K562 (cell line): ENCODE data around the gene WNT3. TPM values are rescaled to one million over a fixed set of nuclear protein-coding genes. Genes with fewer than 3 reads are reported as not detected.

ENCODE experiments used
- ATF7 ChIP-seq: fragments of 450-650 bp; IDR thresholded peaks from 2 replicates; pipeline ENCODE4 v1.7.1; 2014; ENCODE audit warnings: mild to moderate bottlenecking, moderate library complexity
- ERF ChIP-seq: fragments of 450-650 bp; formaldehyde crosslinking; IDR thresholded peaks from 2 replicates; pipeline ENCODE4 v1.4.0; 2020; ENCODE audit warnings: mild to moderate bottlenecking, mixed read lengths
- GATAD2A ChIP-seq: fragments of 450-650 bp; IDR thresholded peaks from 2 replicates; pipeline ENCODE4 v1.6.1; 2017
- HNRNPH1 ChIP-seq: fragments of 200-400 bp; formaldehyde crosslinking; optimal IDR thresholded peaks from 2 replicates; pipeline ENCODE3; 2017; ENCODE audit warnings: low read depth, mild to moderate bottlenecking, low read length, moderate library complexity
- NRF1 ChIP-seq, 2 experiments: fragments of 450-650 bp; IDR thresholded peaks in 1 of 2; conservative IDR thresholded peaks in 1 of 2; 2 replicates each; pipeline ENCODE4 v1.6.1; 2014; ENCODE audit warnings: mild to moderate bottlenecking in 2 of 2
- RBM14 ChIP-seq: fragments of 200-400 bp; formaldehyde crosslinking; IDR thresholded peaks from 2 replicates; pipeline ENCODE4 v1.6.1; 2018; ENCODE audit warnings: low read depth, mild to moderate bottlenecking, low read length, moderate library complexity, borderline replicate concordance; ENCODE audit not compliant: insufficient read depth
- SMAD4 ChIP-seq: fragments of 250-450 bp; sonication (Bioruptor Pico); conservative IDR thresholded peaks from 2 replicates; pipeline ENCODE4 v1.8.0; 2021; ENCODE audit warnings: inconsistent platforms, mild to moderate bottlenecking, moderate library complexity
- TAF7 ChIP-seq: fragments of 450-650 bp; IDR thresholded peaks from 2 replicates; pipeline ENCODE4 v1.6.1; 2016; ENCODE audit warnings: missing genetic modification characterization, missing compliant biosample characterization
- TBL1XR1 ChIP-seq, 2 experiments: IDR thresholded peaks; 2 replicates each; pipeline ENCODE4 v1.6.1; 2012; ENCODE audit warnings: improper control_type of control experiment in 2 of 2, low read length in 2 of 2, mild to moderate bottlenecking in 1 of 2
- TCF7 ChIP-seq: sonication (generic); IDR thresholded peaks from 2 replicates; pipeline ENCODE4 v1.6.1; 2016; ENCODE audit warnings: antibody characterized with exemption, borderline replicate concordance
- TGIF2 ChIP-seq: sonication (generic); formaldehyde crosslinking; IDR thresholded peaks from 2 replicates; pipeline ENCODE4 v1.8.1; 2022; ENCODE audit warnings: mild to moderate bottlenecking, missing genetic modification reagents, moderate library complexity
- ZBTB7A ChIP-seq: IDR thresholded peaks from 2 replicates; pipeline ENCODE4 v1.6.1; 2011; ENCODE audit warnings: low read depth, mild to moderate bottlenecking, low read length, moderate library complexity, borderline replicate concordance; ENCODE audit not compliant: control insufficient read depth
- ZFX ChIP-seq: sonication (generic); formaldehyde crosslinking; IDR thresholded peaks from 2 replicates; pipeline ENCODE4 v1.8.0; 2022; ENCODE audit warnings: mild to moderate bottlenecking, missing genetic modification reagents, moderate library complexity
- ZNF644 ChIP-seq: fragments of 200-800 bp; sonication (Bioruptor generic); IDR thresholded peaks from 2 replicates; pipeline ENCODE4 v1.6.1; 2016; ENCODE audit warnings: low read depth, missing genetic modification characterization, missing compliant biosample characterization
- ZNF695 ChIP-seq: fragments of 450-650 bp; formaldehyde crosslinking; IDR thresholded peaks from 2 replicates; pipeline ENCODE4 v1.4.0; 2020; ENCODE audit warnings: mild to moderate bottlenecking, moderate library complexity
- polyA plus RNA-seq, 8 experiments: library from polyadenylated mRNA; depleted of rRNA in 4 of 8; stranded (reverse) in 5 of 8; unstranded in 3 of 8; fragments of >200 nt; fragmentation: Nextera tagmentation in 2 of 8; fragmentation: Illumina TruSeq in 1 of 8; extraction: Ambion mirVana in 2 of 8; extraction: Trizol in 1 of 8; gene quantifications; 2 replicates each; pipeline versions ENCODE4 v1.2.1 to v1.2.3, GENCODE V29; 2011 to 2014; ENCODE audit warnings: inconsistent platforms in 1 of 8, missing spikeins in 1 of 8
- total RNA-seq, 7 experiments: library from RNA; depleted of rRNA in 6 of 7; stranded (reverse); fragments of >200 nt in 6 of 7; fragmentation: Illumina TruSeq in 2 of 7; extraction: Trizol in 2 of 7; gene quantifications; 2 replicates each; pipeline versions ENCODE4 v1.2.1 to v1.2.3, GENCODE V29; 2011 to 2021; ENCODE audit warnings: low replicate concordance in 1 of 7
- TF ChIP-seq, protein P1 (sequence below): fragments of 450-650 bp; IDR thresholded peaks from 2 replicates; pipeline ENCODE4 v1.6.1; 2017; ENCODE audit warnings: antibody characterized with exemption, mild to moderate bottlenecking
- TF ChIP-seq, protein P2 (sequence below): fragments of 250-450 bp; sonication (Bioruptor Pico); IDR thresholded peaks from 2 replicates; pipeline ENCODE4 v1.8.0; 2022; ENCODE audit warnings: inconsistent platforms, mild to moderate bottlenecking, moderate library complexity, borderline replicate concordance
- TF ChIP-seq, protein P3 (sequence below), 3 experiments: fragments of 200-800 bp in 1 of 3; sonication (Bioruptor generic) in 1 of 3; sonication (generic) in 1 of 3; formaldehyde crosslinking in 1 of 3; IDR thresholded peaks; 2 replicates each; pipeline versions ENCODE4 v1.6.1 to v1.8.0; 2016 to 2022; ENCODE audit warnings: mild to moderate bottlenecking in 2 of 3, missing compliant biosample characterization in 2 of 3, missing genetic modification characterization in 2 of 3, missing genetic modification reagents in 1 of 3
- TF ChIP-seq, protein P4 (sequence below): fragments of 450-650 bp; IDR thresholded peaks from 2 replicates; pipeline ENCODE4 v1.6.1; 2018; ENCODE audit warnings: mild to moderate bottlenecking, low read depth; ENCODE audit not compliant: partially characterized antibody

WNT3 gene
- total and polyA plus RNA-seq, 9 of the 15 experiments (the other 6 are each of a cell fraction or from before 2014, with no cell fraction given), result 1.5 to 6.1 (median 3.3) TPM

DNA sequence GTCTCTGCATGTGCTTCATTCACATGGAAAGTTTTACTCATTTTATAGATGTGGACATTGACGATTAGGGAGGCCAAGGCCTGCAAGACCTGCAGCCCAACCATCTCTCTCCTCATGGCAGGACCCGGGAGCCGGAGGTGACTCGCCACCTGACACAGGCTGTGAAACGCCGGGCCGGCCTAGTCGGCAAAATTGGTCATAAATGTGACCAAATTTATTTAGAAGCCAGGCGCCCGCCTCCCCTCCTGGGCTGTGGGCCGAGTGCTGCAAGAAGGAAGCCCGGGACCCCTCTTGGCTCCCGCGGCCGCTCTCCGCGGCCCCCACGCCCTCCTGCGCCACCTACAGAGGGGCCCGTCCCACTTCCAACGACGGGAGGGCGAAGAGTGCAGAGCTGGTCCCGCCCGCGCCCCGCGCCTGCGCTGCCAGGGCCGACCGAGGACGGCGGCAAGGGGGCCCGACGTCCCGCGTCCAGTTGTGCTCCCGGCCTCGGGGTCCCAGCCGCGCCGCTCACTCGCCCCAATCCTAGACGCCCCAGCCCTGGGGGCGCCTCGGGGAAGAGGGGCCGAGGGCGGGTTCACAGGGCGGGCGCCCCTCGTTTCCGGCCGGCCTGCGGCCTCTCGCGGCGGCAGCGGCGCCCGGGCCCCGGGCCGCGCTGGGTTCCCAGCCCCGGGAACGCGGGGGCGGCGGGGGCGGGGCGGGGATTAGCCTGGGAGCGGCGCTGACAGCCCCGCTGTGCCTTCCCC is 47.5 kb downstream of the WNT3 start (continued):
- TF ChIP-seq ZBTB7A (peak; percentile 37; the same call in 1 of the 2 replicates), TBL1XR1 (IDR thresholded peaks at IDR 0.05; ENCODE audit: low read length in 2 of 2) (no peak), ZFX (CRISPR knock-in tag) (peak; percentile 92), SMAD4 (peak; percentile 70; the same call in 1 of the 2 replicates), ATF7 (0 out of 2 replicates have a peak, but pooled peaks have one; percentile 28), HNRNPH1 (no peak), TGIF2 (CRISPR knock-in tag) (no peak), ZNF695 (CRISPR knock-in tag) (no peak), ERF (CRISPR knock-in tag) (peak; percentile 71; the same call in 1 of the 2 replicates), GATAD2A (no peak), TAF7 (tag) (no peak), RBM14 (0 out of 2 replicates have a peak, but pooled peaks have one; percentile 56), NRF1 (conservative IDR thresholded peaks at IDR 0.05 in 1 of 2, IDR thresholded peaks at IDR 0.05 in 1 of 2) (peak; percentile 91 to 92), ZNF644 (tag) (0 out of 2 replicates have a peak, but pooled peaks have one; percentile 7), TCF7 (no peak)
- TF ChIP-seq, protein P1, sequence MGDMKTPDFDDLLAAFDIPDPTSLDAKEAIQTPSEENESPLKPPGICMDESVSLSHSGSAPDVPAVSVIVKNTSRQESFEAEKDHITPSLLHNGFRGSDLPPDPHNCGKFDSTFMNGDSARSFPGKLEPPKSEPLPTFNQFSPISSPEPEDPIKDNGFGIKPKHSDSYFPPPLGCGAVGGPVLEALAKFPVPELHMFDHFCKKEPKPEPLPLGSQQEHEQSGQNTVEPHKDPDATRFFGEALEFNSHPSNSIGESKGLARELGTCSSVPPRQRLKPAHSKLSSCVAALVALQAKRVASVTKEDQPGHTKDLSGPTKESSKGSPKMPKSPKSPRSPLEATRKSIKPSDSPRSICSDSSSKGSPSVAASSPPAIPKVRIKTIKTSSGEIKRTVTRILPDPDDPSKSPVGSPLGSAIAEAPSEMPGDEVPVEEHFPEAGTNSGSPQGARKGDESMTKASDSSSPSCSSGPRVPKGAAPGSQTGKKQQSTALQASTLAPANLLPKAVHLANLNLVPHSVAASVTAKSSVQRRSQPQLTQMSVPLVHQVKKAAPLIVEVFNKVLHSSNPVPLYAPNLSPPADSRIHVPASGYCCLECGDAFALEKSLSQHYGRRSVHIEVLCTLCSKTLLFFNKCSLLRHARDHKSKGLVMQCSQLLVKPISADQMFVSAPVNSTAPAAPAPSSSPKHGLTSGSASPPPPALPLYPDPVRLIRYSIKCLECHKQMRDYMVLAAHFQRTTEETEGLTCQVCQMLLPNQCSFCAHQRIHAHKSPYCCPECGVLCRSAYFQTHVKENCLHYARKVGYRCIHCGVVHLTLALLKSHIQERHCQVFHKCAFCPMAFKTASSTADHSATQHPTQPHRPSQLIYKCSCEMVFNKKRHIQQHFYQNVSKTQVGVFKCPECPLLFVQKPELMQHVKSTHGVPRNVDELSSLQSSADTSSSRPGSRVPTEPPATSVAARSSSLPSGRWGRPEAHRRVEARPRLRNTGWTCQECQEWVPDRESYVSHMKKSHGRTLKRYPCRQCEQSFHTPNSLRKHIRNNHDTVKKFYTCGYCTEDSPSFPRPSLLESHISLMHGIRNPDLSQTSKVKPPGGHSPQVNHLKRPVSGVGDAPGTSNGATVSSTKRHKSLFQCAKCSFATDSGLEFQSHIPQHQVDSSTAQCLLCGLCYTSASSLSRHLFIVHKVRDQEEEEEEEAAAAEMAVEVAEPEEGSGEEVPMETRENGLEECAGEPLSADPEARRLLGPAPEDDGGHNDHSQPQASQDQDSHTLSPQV, result peak; percentile 67
- TF ChIP-seq, protein P2, sequence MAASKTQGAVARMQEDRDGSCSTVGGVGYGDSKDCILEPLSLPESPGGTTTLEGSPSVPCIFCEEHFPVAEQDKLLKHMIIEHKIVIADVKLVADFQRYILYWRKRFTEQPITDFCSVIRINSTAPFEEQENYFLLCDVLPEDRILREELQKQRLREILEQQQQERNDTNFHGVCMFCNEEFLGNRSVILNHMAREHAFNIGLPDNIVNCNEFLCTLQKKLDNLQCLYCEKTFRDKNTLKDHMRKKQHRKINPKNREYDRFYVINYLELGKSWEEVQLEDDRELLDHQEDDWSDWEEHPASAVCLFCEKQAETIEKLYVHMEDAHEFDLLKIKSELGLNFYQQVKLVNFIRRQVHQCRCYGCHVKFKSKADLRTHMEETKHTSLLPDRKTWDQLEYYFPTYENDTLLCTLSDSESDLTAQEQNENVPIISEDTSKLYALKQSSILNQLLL (CRISPR knock-in tag), result no peak
- TF ChIP-seq, protein P3, sequence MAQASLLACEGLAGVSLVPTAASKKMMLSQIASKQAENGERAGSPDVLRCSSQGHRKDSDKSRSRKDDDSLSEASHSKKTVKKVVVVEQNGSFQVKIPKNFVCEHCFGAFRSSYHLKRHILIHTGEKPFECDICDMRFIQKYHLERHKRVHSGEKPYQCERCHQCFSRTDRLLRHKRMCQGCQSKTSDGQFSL (CRISPR knock-in tag; IDR thresholded peaks at IDR 0.05), result peak; percentile 9; the same call in 1 of the 2 replicates
- TF ChIP-seq, protein P3 (tag; IDR thresholded peaks at IDR 0.05), result no peak
- TF ChIP-seq, protein P4, sequence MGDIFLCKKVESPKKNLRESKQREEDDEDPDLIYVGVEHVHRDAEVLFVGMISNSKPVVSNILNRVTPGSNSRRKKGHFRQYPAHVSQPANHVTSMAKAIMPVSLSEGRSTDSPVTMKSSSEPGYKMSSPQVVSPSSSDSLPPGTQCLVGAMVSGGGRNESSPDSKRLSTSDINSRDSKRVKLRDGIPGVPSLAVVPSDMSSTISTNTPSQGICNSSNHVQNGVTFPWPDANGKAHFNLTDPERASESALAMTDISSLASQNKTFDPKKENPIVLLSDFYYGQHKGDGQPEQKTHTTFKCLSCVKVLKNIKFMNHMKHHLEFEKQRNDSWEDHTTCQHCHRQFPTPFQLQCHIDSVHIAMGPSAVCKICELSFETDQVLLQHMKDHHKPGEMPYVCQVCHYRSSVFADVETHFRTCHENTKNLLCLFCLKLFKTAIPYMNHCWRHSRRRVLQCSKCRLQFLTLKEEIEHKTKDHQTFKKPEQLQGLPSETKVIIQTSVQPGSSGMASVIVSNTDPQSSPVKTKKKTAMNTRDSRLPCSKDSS, result no peak
